Osteoblast (primary cell): ENCODE data around the gene ARNT2. TPM values are rescaled to one million over a fixed set of nuclear protein-coding genes. Genes with fewer than 3 reads are reported as not detected.

Source experiments
- DNase-seq: peaks from one replicate; pipeline ENCODE4 v3.0.0; 2011; ENCODE audit warnings: low spot score, mixed read lengths; ENCODE audit not compliant: insufficient read length; ENCODE audit errors: missing footprints
- H2AFZ ChIP-seq: 2 replicates; pipeline ENCODE4 v1.6.0; 2011; ENCODE audit warnings: mild to moderate bottlenecking, low read length
- H3K27ac ChIP-seq: 2 replicates; pipeline ENCODE4 v1.5.1; 2011; ENCODE audit warnings: mild to moderate bottlenecking, low read depth, low read length, moderate library complexity
- H3K27me3 ChIP-seq: 2 replicates; pipeline ENCODE4 v1.6.0; 2012; ENCODE audit warnings: mild to moderate bottlenecking, control low read depth, inconsistent platforms, low read length, moderate library complexity; ENCODE audit not compliant: insufficient read depth
- H3K36me3 ChIP-seq: 2 replicates; pipeline ENCODE4 v1.5.1; 2011; ENCODE audit warnings: mild to moderate bottlenecking, low read length, control low read depth, moderate library complexity; ENCODE audit not compliant: insufficient read depth
- H3K4me1 ChIP-seq: 2 replicates; pipeline ENCODE4 v1.5.1; 2011; ENCODE audit warnings: mild to moderate bottlenecking, low read length, control low read depth, moderate library complexity; ENCODE audit not compliant: insufficient read depth
- H3K4me2 ChIP-seq: 2 replicates; pipeline ENCODE4 v1.6.0; 2011; ENCODE audit warnings: mild to moderate bottlenecking, low read length; ENCODE audit not compliant: insufficient read depth
- H3K4me3 ChIP-seq: fragments of 200-600 bp; sonication (generic); 3 replicates; pipeline ENCODE4 v1.5.1; 2012; ENCODE audit warnings: mild to moderate bottlenecking, low read length, inconsistent platforms; ENCODE audit not compliant: insufficient read depth
- H3K79me2 ChIP-seq: 2 replicates; pipeline ENCODE4 v1.6.0; 2012; ENCODE audit warnings: mild to moderate bottlenecking, low read length, control low read depth, inconsistent platforms; ENCODE audit not compliant: insufficient read depth
- H3K9me3 ChIP-seq: 2 replicates; pipeline ENCODE4 v1.5.1; 2011; ENCODE audit warnings: low read depth, low read length, control low read depth
- H4K20me1 ChIP-seq: 2 replicates; pipeline ENCODE4 v1.6.0; 2012; ENCODE audit warnings: mild to moderate bottlenecking, low read length, control low read depth; ENCODE audit not compliant: insufficient read depth
- CTCF ChIP-seq: IDR thresholded peaks from 2 replicates; pipeline ENCODE4 v1.5.1; 2011; ENCODE audit warnings: mild to moderate bottlenecking, low read depth, low read length, moderate library complexity; ENCODE audit errors: extremely low read depth
- total RNA-seq: library from RNA; depleted of rRNA; stranded (reverse); fragments of >200 nt; gene quantifications from 2 replicates; pipeline ENCODE4 v1.2.3, GENCODE V29; 2012

ARNT2 gene
- total RNA-seq, 1 donor = 30.0 TPM

GRCh38 chr15:80403712-80404056, 498 bp upstream of the ARNT2 start:
- Histone ChIP-seq H3K79me2 (no peaks in the 10 kb centered on the region), H3K27me3 (peaks cover 38% of the 10 kb centered on the region), H3K4me3 (peak overlapping the region; percentile 63), H3K4me2 (peak overlapping the region; percentile 68), H3K9me3 (no peaks in the 10 kb centered on the region), H3K36me3 (no peaks in the 10 kb centered on the region), H2AFZ (peak overlapping the region; percentile 21), H4K20me1 (no peaks in the 10 kb centered on the region), H3K4me1 (no peaks in the 10 kb centered on the region), H3K27ac (no peak overlapping the region)
- peak; percentile 73 for DNase-seq
- TF ChIP-seq CTCF = no peak

- TF ChIP-seq CTCF = no peak
- DNase-seq = peak; percentile 91
- H3K79me2 ChIP-seq = no peaks in the 10 kb centered on the region
- no peaks in the 10 kb centered on the region for H4K20me1 ChIP-seq
- H3K36me3 ChIP-seq = no peaks in the 10 kb centered on the region
- H2AFZ ChIP-seq = peak overlapping the region; percentile 50
- H3K4me3 ChIP-seq = peak overlapping the region; percentile 63
- peaks cover 37% of the 10 kb centered on the region for H3K27me3 ChIP-seq
- H3K27ac ChIP-seq = no peak overlapping the region
- H3K4me2 ChIP-seq = peak overlapping the region; percentile 68
- H3K4me1 ChIP-seq = no peaks in the 10 kb centered on the region
- H3K9me3 ChIP-seq = no peaks in the 10 kb centered on the region
These were observed 775 bp downstream of the ARNT2 start for GRCh38 chr15:80404761-80405553.

- no peak for TF ChIP-seq CTCF
- no peak for DNase-seq
- Histone ChIP-seq H3K36me3 (no peaks in the 10 kb centered on the region), H4K20me1 (no peaks in the 10 kb centered on the region), H2AFZ (no peak overlapping the region), H3K4me3 (no peak overlapping the region), H3K9me3 (no peaks in the 10 kb centered on the region), H3K4me2 (no peak overlapping the region), H3K79me2 (no peaks in the 10 kb centered on the region), H3K27ac (no peak overlapping the region), H3K4me1 (no peaks in the 10 kb centered on the region), H3K27me3 (peaks cover 42% of the 10 kb centered on the region)
These were observed 1.3 kb downstream of the ARNT2 start for GRCh38 chr15:80405554-80405850.

GRCh38 chr15:80405970-80406369, 1.8 kb downstream of the ARNT2 start:
- H3K79me2 ChIP-seq = no peaks in the 10 kb centered on the region
- no peaks in the 10 kb centered on the region for H3K4me1 ChIP-seq
- H3K27me3 ChIP-seq = peaks cover 46% of the 10 kb centered on the region
- no peak overlapping the region for H3K4me3 ChIP-seq
- no peak for DNase-seq
- no peaks in the 10 kb centered on the region for H4K20me1 ChIP-seq
- no peak overlapping the region for H3K27ac ChIP-seq
- no peak overlapping the region for H2AFZ ChIP-seq
- no peak for TF ChIP-seq CTCF
- no peaks in the 10 kb centered on the region for H3K36me3 ChIP-seq
- H3K4me2 ChIP-seq = no peak overlapping the region
- no peaks in the 10 kb centered on the region for H3K9me3 ChIP-seq
